GM12878 (cell line): Measurements from ENCODE around the gene SHISA9. TPM values are rescaled to one million over a fixed set of nuclear protein-coding genes. Genes with fewer than 3 reads are reported as not detected.

Experiments used
- BHLHE40 ChIP-seq, 2 experiments: fragments of 450-650 bp in 1 of 2; IDR thresholded peaks; 2 replicates each; pipeline ENCODE4 v1.6.1; 2011 to 2017; ENCODE audit warnings: low read depth in 2 of 2, borderline replicate concordance in 1 of 2, improper control_type of control experiment in 1 of 2, low read length in 1 of 2, mild to moderate bottlenecking in 1 of 2
- CBX5 ChIP-seq: sonication (generic); IDR thresholded peaks from 2 replicates; pipeline ENCODE4 v1.6.1; 2016; ENCODE audit warnings: low read depth, moderate library complexity, mild to moderate bottlenecking, inconsistent platforms
- CEBPB ChIP-seq, 2 experiments: fragments of 150-350 bp in 1 of 2; IDR thresholded peaks; 2 replicates each; pipeline ENCODE4 v1.6.1; 2012 to 2014; ENCODE audit warnings: low read depth in 2 of 2, low read length in 2 of 2, borderline replicate concordance in 1 of 2, inconsistent platforms in 1 of 2
- GABPA ChIP-seq: IDR thresholded peaks from 2 replicates; pipeline ENCODE4 v1.6.1; 2014; ENCODE audit warnings: antibody characterized with exemption, low read depth, mild to moderate bottlenecking, inconsistent platforms
- HDGF ChIP-seq: fragments of 450-650 bp; IDR thresholded peaks from 2 replicates; pipeline ENCODE4 v1.6.1; 2016; ENCODE audit warnings: antibody characterized with exemption
- MEF2B ChIP-seq: fragments of 450-650 bp; IDR thresholded peaks from 2 replicates; pipeline ENCODE4 v1.6.1; 2018; ENCODE audit warnings: mild to moderate bottlenecking, moderate library complexity; ENCODE audit not compliant: partially characterized antibody, poor library complexity, severe bottlenecking
- MYB ChIP-seq: fragments of 150-350 bp; IDR thresholded peaks from 2 replicates; pipeline ENCODE4 v1.6.1; 2014; ENCODE audit warnings: mild to moderate bottlenecking, low read depth, low read length, borderline replicate concordance
- NR2F1 ChIP-seq: fragments of 450-650 bp; conservative IDR thresholded peaks from 2 replicates; pipeline ENCODE4 v1.6.1; 2017; ENCODE audit warnings: mild to moderate bottlenecking
- RELA ChIP-seq: fragments of 450-650 bp; IDR thresholded peaks from 2 replicates; pipeline ENCODE4 v1.8.0; 2014; ENCODE audit warnings: borderline replicate concordance; ENCODE audit not compliant: partially characterized antibody
- RFX5 ChIP-seq: IDR thresholded peaks from 2 replicates; pipeline ENCODE4 v1.6.1; 2011; ENCODE audit warnings: low read depth, low read length, improper control_type of control experiment
- SIX5 ChIP-seq: IDR thresholded peaks from 2 replicates; pipeline ENCODE4 v1.6.1; 2011; ENCODE audit warnings: mild to moderate bottlenecking, low read depth, low read length, moderate library complexity; ENCODE audit not compliant: severe bottlenecking
- SP1 ChIP-seq: IDR thresholded peaks from one replicate; pipeline ENCODE4 v1.6.1; 2011; ENCODE audit warnings: low read depth, low read length
- WRNIP1 ChIP-seq: IDR thresholded peaks from 2 replicates; pipeline ENCODE4 v1.6.1; 2011; ENCODE audit warnings: low read depth, low read length, improper control_type of control experiment, borderline replicate concordance
- YBX1 ChIP-seq: fragments of 450-650 bp; IDR thresholded peaks from 2 replicates; pipeline ENCODE4 v1.6.1; 2016; ENCODE audit warnings: antibody characterized with exemption
- ZNF217 ChIP-seq: fragments of 450-650 bp; IDR thresholded peaks from 2 replicates; pipeline ENCODE4 v1.6.1; 2017; ENCODE audit warnings: antibody characterized with exemption, mild to moderate bottlenecking
- ZNF24 ChIP-seq: fragments of 450-650 bp; IDR thresholded peaks from 2 replicates; pipeline ENCODE4 v1.6.1; 2017; ENCODE audit warnings: antibody characterized with exemption, mild to moderate bottlenecking
- ZSCAN29 ChIP-seq: fragments of 450-650 bp; IDR thresholded peaks from 2 replicates; pipeline ENCODE4 v1.6.1; 2017; ENCODE audit warnings: mild to moderate bottlenecking, moderate library complexity
- polyA plus RNA-seq, 11 experiments: library from polyadenylated mRNA; depleted of rRNA in 4 of 11; unstranded in 6 of 11; stranded (reverse) in 5 of 11; fragments of >200 nt; fragmentation: Nextera tagmentation in 4 of 11; fragmentation: Illumina TruSeq in 1 of 11; extraction: Ambion mirVana in 4 of 11; extraction: Trizol in 1 of 11; gene quantifications; 1 replicate in 1 of 11; 2 replicates in 10 of 11; pipeline versions ENCODE4 v1.2.1 to v1.2.3, GENCODE V29; 2011 to 2016; ENCODE audit warnings: inconsistent platforms in 2 of 11, missing spikeins in 2 of 11, low read depth in 1 of 11
- total RNA-seq, 4 experiments: library from RNA; depleted of rRNA in 3 of 4; stranded (reverse); fragments of >200 nt in 3 of 4; fragmentation: Illumina TruSeq in 1 of 4; extraction: Trizol in 1 of 4; gene quantifications; 2 replicates each; pipeline versions ENCODE4 v1.2.1 to v1.2.3, GENCODE V29; 2013 to 2021
- TF ChIP-seq, protein P1 (sequence below): fragments of 450-650 bp; formaldehyde crosslinking; IDR thresholded peaks from 2 replicates; pipeline ENCODE4 v1.4.0; 2020; ENCODE audit warnings: mild to moderate bottlenecking, moderate library complexity
- TF ChIP-seq, protein P2 (sequence below): fragments of 450-650 bp; IDR thresholded peaks from 2 replicates; pipeline ENCODE4 v1.6.1; 2017; ENCODE audit warnings: mild to moderate bottlenecking, moderate library complexity
- TF ChIP-seq, protein P3 (sequence below): fragments of 450-650 bp; IDR thresholded peaks from 2 replicates; pipeline ENCODE4 v1.6.1; 2016; ENCODE audit warnings: mild to moderate bottlenecking
- TF ChIP-seq, protein P4 (sequence below): IDR thresholded peaks from 2 replicates; pipeline ENCODE4 v1.6.1; 2011; ENCODE audit warnings: low read depth, low read length, improper control_type of control experiment, borderline replicate concordance

Gene SHISA9
- total and polyA plus RNA-seq, 10 of the 15 experiments (the other 5 are each of a cell fraction or from before 2014, with no cell fraction given): 0.03 to 25.5 (median 0.07) TPM

DNA sequence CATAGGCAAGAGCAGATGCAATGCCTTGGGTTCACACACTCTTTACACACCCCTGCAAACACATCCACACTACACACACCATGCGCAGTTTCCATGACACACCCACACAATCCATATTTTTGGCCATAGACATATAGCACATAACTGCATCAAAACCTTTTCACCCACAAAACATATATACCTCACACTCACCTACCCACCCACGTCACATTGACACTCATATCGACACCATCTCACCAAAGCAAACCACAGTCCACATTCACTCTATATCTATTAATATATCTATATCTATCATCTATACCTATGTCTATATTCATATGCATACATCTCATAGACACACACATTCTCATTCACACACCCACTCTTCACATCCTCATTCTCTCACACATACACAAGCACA, 246.9 kb downstream of the SHISA9 start (continued):
- no peak for TF ChIP-seq RELA
- no peak for TF ChIP-seq ZNF24
- no peak for TF ChIP-seq CEBPB (IDR thresholded peaks at IDR 0.05; ENCODE audit: borderline replicate concordance in 1 of 2, low read depth in 2 of 2, low read length in 2 of 2)
- no peak for TF ChIP-seq CBX5
- TF ChIP-seq MEF2B: peak; percentile 46
- TF ChIP-seq BHLHE40 (IDR thresholded peaks at IDR 0.05; ENCODE audit: borderline replicate concordance in 1 of 2, low read depth in 2 of 2, low read length in 1 of 2): no peak
- TF ChIP-seq SP1: no peak
- 0 out of 2 replicates have a peak, but pooled peaks have one; percentile 11 for TF ChIP-seq NR2F1
- TF ChIP-seq MYB: no peak
- no peak for TF ChIP-seq RFX5
- TF ChIP-seq WRNIP1: no peak
- no peak for TF ChIP-seq GABPA
- TF ChIP-seq SIX5: no peak
- TF ChIP-seq YBX1: no peak
- no peak for TF ChIP-seq ZSCAN29
- TF ChIP-seq, protein P1, sequence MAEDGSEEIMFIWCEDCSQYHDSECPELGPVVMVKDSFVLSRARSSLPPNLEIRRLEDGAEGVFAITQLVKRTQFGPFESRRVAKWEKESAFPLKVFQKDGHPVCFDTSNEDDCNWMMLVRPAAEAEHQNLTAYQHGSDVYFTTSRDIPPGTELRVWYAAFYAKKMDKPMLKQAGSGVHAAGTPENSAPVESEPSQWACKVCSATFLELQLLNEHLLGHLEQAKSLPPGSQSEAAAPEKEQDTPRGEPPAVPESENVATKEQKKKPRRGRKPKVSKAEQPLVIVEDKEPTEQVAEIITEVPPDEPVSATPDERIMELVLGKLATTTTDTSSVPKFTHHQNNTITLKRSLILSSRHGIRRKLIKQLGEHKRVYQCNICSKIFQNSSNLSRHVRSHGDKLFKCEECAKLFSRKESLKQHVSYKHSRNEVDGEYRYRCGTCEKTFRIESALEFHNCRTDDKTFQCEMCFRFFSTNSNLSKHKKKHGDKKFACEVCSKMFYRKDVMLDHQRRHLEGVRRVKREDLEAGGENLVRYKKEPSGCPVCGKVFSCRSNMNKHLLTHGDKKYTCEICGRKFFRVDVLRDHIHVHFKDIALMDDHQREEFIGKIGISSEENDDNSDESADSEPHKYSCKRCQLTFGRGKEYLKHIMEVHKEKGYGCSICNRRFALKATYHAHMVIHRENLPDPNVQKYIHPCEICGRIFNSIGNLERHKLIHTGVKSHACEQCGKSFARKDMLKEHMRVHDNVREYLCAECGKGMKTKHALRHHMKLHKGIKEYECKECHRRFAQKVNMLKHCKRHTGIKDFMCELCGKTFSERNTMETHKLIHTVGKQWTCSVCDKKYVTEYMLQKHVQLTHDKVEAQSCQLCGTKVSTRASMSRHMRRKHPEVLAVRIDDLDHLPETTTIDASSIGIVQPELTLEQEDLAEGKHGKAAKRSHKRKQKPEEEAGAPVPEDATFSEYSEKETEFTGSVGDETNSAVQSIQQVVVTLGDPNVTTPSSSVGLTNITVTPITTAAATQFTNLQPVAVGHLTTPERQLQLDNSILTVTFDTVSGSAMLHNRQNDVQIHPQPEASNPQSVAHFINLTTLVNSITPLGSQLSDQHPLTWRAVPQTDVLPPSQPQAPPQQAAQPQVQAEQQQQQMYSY: no peak
- TF ChIP-seq HDGF: 0 out of 2 replicates have a peak, but pooled peaks have one; percentile 47
- TF ChIP-seq, protein P2, sequence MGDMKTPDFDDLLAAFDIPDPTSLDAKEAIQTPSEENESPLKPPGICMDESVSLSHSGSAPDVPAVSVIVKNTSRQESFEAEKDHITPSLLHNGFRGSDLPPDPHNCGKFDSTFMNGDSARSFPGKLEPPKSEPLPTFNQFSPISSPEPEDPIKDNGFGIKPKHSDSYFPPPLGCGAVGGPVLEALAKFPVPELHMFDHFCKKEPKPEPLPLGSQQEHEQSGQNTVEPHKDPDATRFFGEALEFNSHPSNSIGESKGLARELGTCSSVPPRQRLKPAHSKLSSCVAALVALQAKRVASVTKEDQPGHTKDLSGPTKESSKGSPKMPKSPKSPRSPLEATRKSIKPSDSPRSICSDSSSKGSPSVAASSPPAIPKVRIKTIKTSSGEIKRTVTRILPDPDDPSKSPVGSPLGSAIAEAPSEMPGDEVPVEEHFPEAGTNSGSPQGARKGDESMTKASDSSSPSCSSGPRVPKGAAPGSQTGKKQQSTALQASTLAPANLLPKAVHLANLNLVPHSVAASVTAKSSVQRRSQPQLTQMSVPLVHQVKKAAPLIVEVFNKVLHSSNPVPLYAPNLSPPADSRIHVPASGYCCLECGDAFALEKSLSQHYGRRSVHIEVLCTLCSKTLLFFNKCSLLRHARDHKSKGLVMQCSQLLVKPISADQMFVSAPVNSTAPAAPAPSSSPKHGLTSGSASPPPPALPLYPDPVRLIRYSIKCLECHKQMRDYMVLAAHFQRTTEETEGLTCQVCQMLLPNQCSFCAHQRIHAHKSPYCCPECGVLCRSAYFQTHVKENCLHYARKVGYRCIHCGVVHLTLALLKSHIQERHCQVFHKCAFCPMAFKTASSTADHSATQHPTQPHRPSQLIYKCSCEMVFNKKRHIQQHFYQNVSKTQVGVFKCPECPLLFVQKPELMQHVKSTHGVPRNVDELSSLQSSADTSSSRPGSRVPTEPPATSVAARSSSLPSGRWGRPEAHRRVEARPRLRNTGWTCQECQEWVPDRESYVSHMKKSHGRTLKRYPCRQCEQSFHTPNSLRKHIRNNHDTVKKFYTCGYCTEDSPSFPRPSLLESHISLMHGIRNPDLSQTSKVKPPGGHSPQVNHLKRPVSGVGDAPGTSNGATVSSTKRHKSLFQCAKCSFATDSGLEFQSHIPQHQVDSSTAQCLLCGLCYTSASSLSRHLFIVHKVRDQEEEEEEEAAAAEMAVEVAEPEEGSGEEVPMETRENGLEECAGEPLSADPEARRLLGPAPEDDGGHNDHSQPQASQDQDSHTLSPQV: no peak
- TF ChIP-seq ZNF217: no peak
- TF ChIP-seq, protein P3, sequence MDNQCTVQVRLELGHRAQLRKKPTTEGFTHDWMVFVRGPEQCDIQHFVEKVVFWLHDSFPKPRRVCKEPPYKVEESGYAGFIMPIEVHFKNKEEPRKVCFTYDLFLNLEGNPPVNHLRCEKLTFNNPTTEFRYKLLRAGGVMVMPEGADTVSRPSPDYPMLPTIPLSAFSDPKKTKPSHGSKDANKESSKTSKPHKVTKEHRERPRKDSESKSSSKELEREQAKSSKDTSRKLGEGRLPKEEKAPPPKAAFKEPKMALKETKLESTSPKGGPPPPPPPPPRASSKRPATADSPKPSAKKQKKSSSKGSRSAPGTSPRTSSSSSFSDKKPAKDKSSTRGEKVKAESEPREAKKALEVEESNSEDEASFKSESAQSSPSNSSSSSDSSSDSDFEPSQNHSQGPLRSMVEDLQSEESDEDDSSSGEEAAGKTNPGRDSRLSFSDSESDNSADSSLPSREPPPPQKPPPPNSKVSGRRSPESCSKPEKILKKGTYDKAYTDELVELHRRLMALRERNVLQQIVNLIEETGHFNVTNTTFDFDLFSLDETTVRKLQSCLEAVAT: peak; percentile 45; the same call in 1 of the 2 replicates
- TF ChIP-seq, protein P4, sequence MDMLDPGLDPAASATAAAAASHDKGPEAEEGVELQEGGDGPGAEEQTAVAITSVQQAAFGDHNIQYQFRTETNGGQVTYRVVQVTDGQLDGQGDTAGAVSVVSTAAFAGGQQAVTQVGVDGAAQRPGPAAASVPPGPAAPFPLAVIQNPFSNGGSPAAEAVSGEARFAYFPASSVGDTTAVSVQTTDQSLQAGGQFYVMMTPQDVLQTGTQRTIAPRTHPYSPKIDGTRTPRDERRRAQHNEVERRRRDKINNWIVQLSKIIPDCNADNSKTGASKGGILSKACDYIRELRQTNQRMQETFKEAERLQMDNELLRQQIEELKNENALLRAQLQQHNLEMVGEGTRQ: no peak
